ENCODE results near the gene SERPINE2.

Gene SERPINE2

GRCh38 chr2:223929571-223930102 is 109.4 kb downstream of the SERPINE2 start:
- no peak for TF ChIP-seq CTCF (conservative IDR thresholded peaks at IDR 0.05; ENCODE audit: low read depth)
- ChIA-PET POLR2A (ENCODE audit: low non-redundant PET) (no interaction called here), CTCF (no interaction called here)
- no peak for DNase-seq (ENCODE audit: low spot score)
- H3K27ac ChIP-seq, result no peak overlapping the region

GRCh38 chr2:223928113-223929006 is 110.7 kb downstream of the SERPINE2 start:
- POLR2A ChIA-PET (ENCODE audit: low non-redundant PET), result no interaction called here
- H3K27ac ChIP-seq, result no peak overlapping the region
- TF ChIP-seq CTCF (conservative IDR thresholded peaks at IDR 0.05; ENCODE audit: low read depth), result no peak
- DNase-seq (ENCODE audit: low spot score), result no peak
- CTCF ChIA-PET, result no interaction called here

GRCh38 chr2:223925106-223925505 is 114.0 kb downstream of the SERPINE2 start:
- no peak overlapping the region for H3K27ac ChIP-seq
- ChIA-PET CTCF (interaction anchor here (0.6 kb wide), 1 partner anchor 43 kb away, joined by 4 read pairs; no protein-coding TSS in a partner anchor), POLR2A (ENCODE audit: low non-redundant PET) (no interaction called here)
- no peak for DNase-seq (ENCODE audit: low spot score)
- no peak for TF ChIP-seq CTCF (conservative IDR thresholded peaks at IDR 0.05; ENCODE audit: low read depth)

Data from RWPE1 (cell line).